GM12872 (cell line): Measurements from ENCODE around the gene TBC1D22A.

Experiments used
- TF ChIP-seq, protein P1 (sequence below): IDR thresholded peaks from 3 replicates; pipeline ENCODE4 v1.5.1; 2011; ENCODE audit warnings: low read depth, mild to moderate bottlenecking, low read length, moderate library complexity; ENCODE audit not compliant: insufficient read depth

Gene TBC1D22A

DNA sequence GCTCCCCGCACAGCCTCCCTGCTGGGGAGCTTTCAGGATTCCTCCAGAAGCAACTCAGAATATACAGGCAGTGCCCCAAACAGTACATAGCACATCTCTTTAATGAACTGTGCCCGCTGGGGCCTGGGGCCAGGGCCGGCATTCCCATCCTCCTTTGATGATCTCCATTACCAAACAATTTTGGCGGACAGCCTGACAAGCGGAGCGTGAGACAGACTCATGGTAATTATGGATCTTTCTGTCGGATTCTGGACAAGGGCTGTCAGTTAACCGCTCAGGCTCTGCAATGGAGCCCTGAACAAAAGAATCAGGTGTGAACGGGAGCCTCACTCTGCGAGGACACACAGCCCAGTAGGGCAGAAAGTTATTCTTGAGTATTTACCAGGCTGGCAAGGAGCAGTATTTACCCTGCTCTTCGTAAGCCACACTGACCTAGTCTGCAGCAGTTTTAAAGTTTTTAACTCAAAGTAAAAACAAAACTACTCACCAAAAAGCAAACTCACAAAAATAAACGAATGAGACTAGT lies 174.0 kb downstream of the TBC1D22A start:
- TF ChIP-seq, protein P1, sequence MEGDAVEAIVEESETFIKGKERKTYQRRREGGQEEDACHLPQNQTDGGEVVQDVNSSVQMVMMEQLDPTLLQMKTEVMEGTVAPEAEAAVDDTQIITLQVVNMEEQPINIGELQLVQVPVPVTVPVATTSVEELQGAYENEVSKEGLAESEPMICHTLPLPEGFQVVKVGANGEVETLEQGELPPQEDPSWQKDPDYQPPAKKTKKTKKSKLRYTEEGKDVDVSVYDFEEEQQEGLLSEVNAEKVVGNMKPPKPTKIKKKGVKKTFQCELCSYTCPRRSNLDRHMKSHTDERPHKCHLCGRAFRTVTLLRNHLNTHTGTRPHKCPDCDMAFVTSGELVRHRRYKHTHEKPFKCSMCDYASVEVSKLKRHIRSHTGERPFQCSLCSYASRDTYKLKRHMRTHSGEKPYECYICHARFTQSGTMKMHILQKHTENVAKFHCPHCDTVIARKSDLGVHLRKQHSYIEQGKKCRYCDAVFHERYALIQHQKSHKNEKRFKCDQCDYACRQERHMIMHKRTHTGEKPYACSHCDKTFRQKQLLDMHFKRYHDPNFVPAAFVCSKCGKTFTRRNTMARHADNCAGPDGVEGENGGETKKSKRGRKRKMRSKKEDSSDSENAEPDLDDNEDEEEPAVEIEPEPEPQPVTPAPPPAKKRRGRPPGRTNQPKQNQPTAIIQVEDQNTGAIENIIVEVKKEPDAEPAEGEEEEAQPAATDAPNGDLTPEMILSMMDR = no peak

DNA sequence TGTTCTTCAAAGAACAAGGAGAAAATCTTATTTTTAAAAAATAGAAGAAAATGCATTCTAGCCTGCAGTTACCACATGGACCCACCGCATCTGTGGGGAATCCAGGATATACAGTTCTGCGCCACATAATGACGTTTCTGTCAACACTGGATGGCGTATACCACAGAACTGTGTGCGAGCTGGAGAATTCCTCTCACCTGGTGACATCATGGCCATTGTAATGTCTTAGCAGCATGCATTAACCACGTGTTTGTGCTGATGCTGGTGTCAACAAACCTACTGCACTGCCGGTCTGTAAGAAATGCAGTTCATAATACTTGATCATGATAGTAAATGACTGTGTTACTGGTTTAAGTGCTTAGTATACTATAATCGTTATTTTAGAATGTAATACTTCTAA lies 174.7 kb downstream of the TBC1D22A start:
- TF ChIP-seq, protein P1 = no peak

DNA sequence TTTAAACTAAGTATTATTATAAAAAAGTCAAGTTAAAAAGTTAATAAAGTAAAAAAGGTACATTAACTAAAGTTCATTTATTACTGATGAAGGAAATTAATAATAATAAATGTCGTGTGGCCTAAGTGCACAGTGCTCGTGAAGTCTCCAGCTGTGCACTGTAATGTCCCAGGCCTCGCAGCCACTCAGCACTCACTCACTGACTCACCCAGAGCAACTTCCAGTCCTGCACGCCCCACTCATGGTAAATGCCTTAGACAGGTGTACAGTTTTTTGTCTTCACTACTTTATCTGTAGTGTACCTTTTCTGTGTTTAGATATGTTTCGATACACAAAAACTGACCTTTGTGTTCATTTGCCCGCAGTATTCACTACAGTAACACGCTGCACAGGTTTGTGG lies 175.5 kb downstream of the TBC1D22A start:
- TF ChIP-seq, protein P1 = no peak

DNA sequence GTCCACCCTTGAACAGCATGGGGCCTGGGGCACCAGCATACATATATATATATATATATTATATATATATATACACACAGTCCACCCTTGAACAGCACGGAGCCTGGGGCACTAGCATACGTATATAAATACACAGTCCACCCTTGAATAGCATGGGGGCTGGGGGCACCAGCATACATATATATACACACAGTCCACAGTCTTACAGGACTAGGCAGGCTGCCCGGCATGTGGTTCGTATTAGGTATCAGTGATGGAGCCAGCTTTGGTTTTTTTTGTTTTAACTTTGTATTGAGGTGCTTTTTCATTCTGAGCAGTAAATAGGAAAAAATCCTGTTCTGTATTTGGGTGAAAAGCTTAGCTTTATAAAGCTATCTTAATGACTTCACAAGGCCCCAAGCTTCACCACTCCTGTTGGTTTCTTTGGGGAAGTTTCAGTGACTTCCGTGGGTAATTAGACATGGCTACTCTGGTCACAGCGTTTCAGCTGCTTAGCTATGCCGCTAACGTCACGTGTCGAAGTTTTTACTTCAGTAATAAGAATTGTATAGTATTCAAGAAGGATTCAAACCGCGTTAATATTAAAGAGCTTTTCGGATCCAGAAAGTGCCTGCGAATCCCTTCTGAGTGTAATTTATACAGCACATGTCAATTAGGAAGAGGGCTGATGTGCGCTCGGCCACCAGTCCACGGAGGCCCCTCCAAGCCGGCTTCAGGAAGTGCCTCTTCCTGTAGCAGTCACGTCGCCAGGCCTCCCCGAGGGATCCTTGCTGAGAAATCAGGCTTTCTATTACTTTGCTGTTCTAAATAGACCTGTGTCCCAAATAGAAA lies 179.7 kb downstream of the TBC1D22A start:
- TF ChIP-seq, protein P1 = no peak

DNA sequence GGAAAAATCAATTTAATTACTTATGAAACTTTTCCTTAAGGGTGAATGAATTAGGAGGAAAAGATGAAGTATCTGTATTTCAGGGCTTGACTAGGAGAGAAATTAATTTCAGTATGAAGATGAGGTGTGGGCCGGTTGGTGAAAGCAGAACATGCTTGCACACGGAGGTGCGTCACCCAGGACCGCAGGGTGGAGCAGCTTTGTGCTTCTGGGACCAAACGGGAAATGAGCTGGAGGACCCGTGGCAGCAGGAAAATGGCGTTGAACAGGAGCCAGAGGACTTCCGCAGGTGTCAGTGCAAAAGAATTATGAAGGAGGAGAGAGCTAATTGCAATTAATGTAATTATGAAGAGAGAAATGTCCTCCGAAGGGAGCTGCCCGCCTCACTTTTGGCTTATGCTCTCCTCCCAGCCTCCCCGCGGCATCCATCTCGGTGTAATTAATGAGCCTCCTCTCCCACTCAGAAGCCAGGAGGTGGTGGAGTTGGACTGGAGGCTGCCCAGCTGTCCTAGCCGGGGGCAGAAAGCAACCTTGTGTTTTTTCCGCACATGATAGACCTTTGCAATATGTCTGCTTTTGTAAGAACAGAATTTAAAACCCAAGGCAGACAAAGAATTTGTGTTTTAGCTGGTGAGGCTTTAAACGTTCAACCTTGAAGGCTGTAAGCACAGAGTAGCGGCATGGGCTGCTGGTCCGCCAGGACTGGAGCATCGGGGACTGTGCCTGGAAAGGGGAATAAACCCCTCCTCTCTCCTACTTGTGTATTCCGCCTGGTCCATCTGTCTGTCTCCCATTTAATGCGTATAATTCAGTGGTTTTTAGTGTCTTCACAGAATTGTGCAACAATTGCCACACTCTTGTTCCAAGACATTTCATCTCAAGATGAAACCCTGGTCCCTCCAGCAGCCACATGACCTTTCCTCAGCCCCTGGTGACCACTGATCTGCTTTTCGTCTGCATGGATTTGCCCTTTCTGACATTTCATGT lies 180.6 kb downstream of the TBC1D22A start:
- TF ChIP-seq, protein P1 = no peak

DNA sequence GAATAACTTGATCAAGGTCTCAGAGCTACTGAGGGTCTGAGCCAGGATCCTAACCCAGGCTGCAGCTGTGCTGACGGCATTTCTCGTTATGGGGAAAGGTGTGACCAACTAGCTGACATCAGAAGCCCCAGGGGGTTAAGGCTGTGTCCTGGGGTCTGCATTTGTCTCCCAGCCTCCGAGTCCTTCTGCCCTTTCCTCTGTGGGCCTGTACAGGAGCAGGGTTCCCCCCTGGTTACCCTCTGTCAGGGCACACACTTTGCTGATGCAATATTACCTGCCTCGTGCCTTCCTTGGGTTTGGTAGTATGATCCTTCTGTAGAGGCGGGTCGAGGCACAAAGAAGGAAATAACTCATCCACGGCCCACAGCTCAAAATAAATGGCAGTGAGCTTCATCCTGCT lies 183.0 kb downstream of the TBC1D22A start:
- TF ChIP-seq, protein P1 = no peak

DNA sequence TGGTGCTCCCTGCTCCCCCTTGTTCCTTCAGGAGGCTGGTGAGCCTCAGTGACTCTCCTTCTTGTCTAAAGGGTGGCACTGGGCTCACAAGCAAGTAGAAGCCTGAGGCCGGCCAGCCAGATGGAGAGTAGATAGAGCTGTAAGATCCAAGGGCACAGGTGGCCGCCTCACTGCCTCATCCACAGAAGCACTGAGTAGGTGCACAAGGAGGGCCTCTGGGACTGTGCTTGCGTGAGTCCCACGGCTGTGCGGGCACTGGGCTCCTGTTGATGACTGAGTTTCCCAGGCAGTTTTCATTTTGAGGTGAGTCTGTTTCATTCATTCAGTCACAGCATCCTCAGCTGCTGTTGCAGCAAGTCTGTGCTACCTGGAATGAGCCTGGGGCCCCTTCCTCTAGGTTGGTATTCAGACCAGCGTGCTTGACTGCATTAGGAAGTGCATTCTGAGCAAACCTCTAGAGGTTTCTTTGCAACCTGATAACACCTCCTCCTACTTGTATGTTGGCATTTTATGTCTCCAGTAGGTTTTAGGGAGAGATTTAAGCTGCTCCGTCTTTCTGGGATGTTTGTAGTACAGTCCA lies 184.0 kb downstream of the TBC1D22A start:
- TF ChIP-seq, protein P1 = no peak
